ENCODE data around the gene UGT3A1. TPM values are rescaled to one million over a fixed set of nuclear protein-coding genes. Genes with fewer than 3 reads are reported as not detected.

Gene UGT3A1
- total and polyA plus RNA-seq, 2 of the 13 experiments (the other 11 are each of a cell fraction or from before 2014, with no cell fraction given) = not detected

GRCh38 chr5:35971878-35972210 lies 19.3 kb downstream of the UGT3A1 start:
- Histone ChIP-seq H3K36me3 (replicated peaks in 1 of 2; ENCODE audit: control insufficient read depth in 1 of 2, insufficient read depth in 2 of 2, low read length in 2 of 2) (no peaks in the 10 kb centered on the region), H3K27ac (ENCODE audit: extremely low read length, insufficient read depth, low read length) (no peak overlapping the region), H3K9me3 (ENCODE audit: low read length) (no peaks in the 10 kb centered on the region), H3K27me3 (ENCODE audit: control insufficient read depth in 1 of 2, insufficient read depth in 2 of 2, low read length in 2 of 2) (no peaks in the 10 kb centered on the region), H3K79me2 (ENCODE audit: insufficient read depth, low read length) (no peaks in the 10 kb centered on the region), H2AFZ (ENCODE audit: low read length) (no peak overlapping the region), H3K4me3 (replicated peaks in 1 of 3; ENCODE audit: insufficient read depth in 1 of 3, low read depth in 2 of 3, low read length in 3 of 3) (no peak overlapping the region), H4K20me1 (ENCODE audit: insufficient read depth, low read length) (no peaks in the 10 kb centered on the region), H3K4me2 (ENCODE audit: low read depth, low read length) (no peak overlapping the region), H3K4me1 (ENCODE audit: insufficient read depth, low read length) (no peaks in the 10 kb centered on the region), H3K9ac (ENCODE audit: insufficient read depth, low read depth, low read length) (no peak overlapping the region)
- no peak for ATAC-seq
- intact Hi-C loops (cut with micrococcal nuclease; ENCODE audit: unreplicated experiment) = no loop called here
- 26% methylated on average over 4 of the region's 5 CpGs for WGBS (ENCODE audit: low lambda C conversion rate)
- ChIA-PET CTCF (ENCODE audit: low intra/inter-chr PET ratio, low total read pairs) (no interaction called here), POLR2A (no interaction called here)
- DNase-seq (ENCODE audit: low spot score) = no peak
- no peak for FAIRE-seq
- in situ Hi-C loops (cut with HindIII; ENCODE audit: extremely low pct_ligation_motif_present, low pct_unique_long_range_greater_than_20kb) = no loop called here
- BruUV-seq (replicated peaks) = no TSS peak
- TF ChIP-seq YY1 (IDR thresholded peaks at IDR 0.05; ENCODE audit: insufficient read depth, insufficient replicate concordance, low read depth, low read length) (no peak), ZNF274 (CRISPR knock-in tag; IDR thresholded peaks at IDR 0.05) (no peak), THRA (CRISPR knock-in tag; IDR thresholded peaks at IDR 0.05; ENCODE audit: borderline replicate concordance) (no peak), RERE (CRISPR knock-in tag; IDR thresholded peaks at IDR 0.05; ENCODE audit: low read depth) (no peak), ZBTB46 (CRISPR knock-in tag; IDR thresholded peaks at IDR 0.05; ENCODE audit: borderline replicate concordance) (no peak), ZNF264 (CRISPR knock-in tag; IDR thresholded peaks at IDR 0.05) (no peak), SNRNP70 (IDR thresholded peaks at IDR 0.05; ENCODE audit: low read depth, low read length) (no peak), ZNF891 (CRISPR knock-in tag; IDR thresholded peaks at IDR 0.05) (no peak), ZNF530 (CRISPR knock-in tag; IDR thresholded peaks at IDR 0.05; ENCODE audit: low read depth) (no peak), ONECUT2 (CRISPR knock-in tag; IDR thresholded peaks at IDR 0.05) (no peak), FLYWCH1 (CRISPR knock-in tag; IDR thresholded peaks at IDR 0.05) (no peak), ARNT (IDR thresholded peaks at IDR 0.05) (no peak), RCOR2 (CRISPR knock-in tag; IDR thresholded peaks at IDR 0.05) (no peak), THAP7 (CRISPR knock-in tag; IDR thresholded peaks at IDR 0.05) (no peak)
